Gastrocnemius medialis (tissue), 4 donors: ENCODE measurements around the gene COMMD3. TPM values are rescaled to one million over a fixed set of nuclear protein-coding genes. Genes with fewer than 3 reads are reported as not detected.

Experiments
- ATAC-seq, 2 donors: fragments of 150-250 bp; one replicate each; pipeline ENCODE4 v1.9.1; 2016
- DNase-seq, 2 donors: peaks; one replicate each; pipeline ENCODE4 v3.0.0-alpha.2; 2019
- H3K27ac ChIP-seq, 4 donors: fragments of 200-600 bp; sonication (generic); 1 replicate in 1 of 4; 2 replicates in 3 of 4; pipeline ENCODE4 v1.5.1; 2016 to 2018; ENCODE audit warnings: mild to moderate bottlenecking in 2 of 4, moderate library complexity in 1 of 4
- H3K27me3 ChIP-seq, 3 donors: fragments of 200-600 bp; sonication (generic) in 2 of 3; 1 replicate in 1 of 3; 2 replicates in 2 of 3; pipeline versions ENCODE4 v1.5.1 to v1.6.0; 2016 to 2019; ENCODE audit warnings: mild to moderate bottlenecking in 1 of 3, moderate library complexity in 1 of 3
- H3K36me3 ChIP-seq, 2 donors: fragments of 200-600 bp; sonication (generic) in 1 of 2; one replicate each; pipeline ENCODE4 v1.5.1; 2017 to 2018
- H3K4me1 ChIP-seq, 2 donors: fragments of 200-600 bp; sonication (generic) in 1 of 2; one replicate each; pipeline ENCODE4 v1.5.1; 2016 to 2017; ENCODE audit warnings: mild to moderate bottlenecking in 2 of 2
- H3K4me3 ChIP-seq, 4 donors: fragments of 200-600 bp; sonication (generic) in 3 of 4; 1 replicate in 1 of 4; 2 replicates in 3 of 4; pipeline ENCODE4 v1.5.1; 2016 to 2019; ENCODE audit warnings: mild to moderate bottlenecking in 2 of 4
- H3K9me3 ChIP-seq, 3 donors: fragments of 200-600 bp; sonication (generic) in 2 of 3; 1 replicate in 1 of 3; 2 replicates in 2 of 3; pipeline ENCODE4 v1.5.1; 2016 to 2019
- POLR2A ChIP-seq, 2 donors: fragments of 450-650 bp; IDR thresholded peaks; one replicate each; pipeline ENCODE4 v1.6.1; 2017; ENCODE audit warnings: antibody characterized with exemption in 2 of 2, mild to moderate bottlenecking in 2 of 2, moderate library complexity in 2 of 2
- in situ Hi-C, 4 donors: fragments of 200-750 bp; cut with MboI; loops; one replicate each; pipeline versions ENCODE4 v1.15.0 to v1.8.0; 2017; ENCODE audit warnings: low sequenced_read_pairs in 4 of 4
- intact Hi-C: fragments of 100-400 bp; cut with DNase I; formaldehyde crosslinking; loops from one replicate; pipeline ENCODE4 v1.15.1; 2023; ENCODE audit warnings: low total_unique reads
- total RNA-seq, 4 donors: library from RNA; depleted of rRNA; stranded (reverse); fragments of >200 nt; gene quantifications; one replicate each; pipeline versions ENCODE4 v1.1.0 to v1.2.3, GENCODE V29; 2016
- TF ChIP-seq, protein P1 (sequence below), 5 experiments: fragments of 450-650 bp in 3 of 5; fragments of 200-600 bp in 2 of 5; sonication (generic) in 2 of 5; IDR thresholded peaks in 4 of 5; conservative IDR thresholded peaks in 1 of 5; 1 replicate in 4 of 5; 2 replicates in 1 of 5; pipeline ENCODE4 v1.5.1; 2016 to 2019; ENCODE audit warnings: antibody characterized with exemption in 5 of 5, mild to moderate bottlenecking in 3 of 5, moderate library complexity in 3 of 5

COMMD3 gene
- total RNA-seq, 4 donors from 2014 or later, result 26.8 to 50.9 (median 37.9) TPM

DNA sequence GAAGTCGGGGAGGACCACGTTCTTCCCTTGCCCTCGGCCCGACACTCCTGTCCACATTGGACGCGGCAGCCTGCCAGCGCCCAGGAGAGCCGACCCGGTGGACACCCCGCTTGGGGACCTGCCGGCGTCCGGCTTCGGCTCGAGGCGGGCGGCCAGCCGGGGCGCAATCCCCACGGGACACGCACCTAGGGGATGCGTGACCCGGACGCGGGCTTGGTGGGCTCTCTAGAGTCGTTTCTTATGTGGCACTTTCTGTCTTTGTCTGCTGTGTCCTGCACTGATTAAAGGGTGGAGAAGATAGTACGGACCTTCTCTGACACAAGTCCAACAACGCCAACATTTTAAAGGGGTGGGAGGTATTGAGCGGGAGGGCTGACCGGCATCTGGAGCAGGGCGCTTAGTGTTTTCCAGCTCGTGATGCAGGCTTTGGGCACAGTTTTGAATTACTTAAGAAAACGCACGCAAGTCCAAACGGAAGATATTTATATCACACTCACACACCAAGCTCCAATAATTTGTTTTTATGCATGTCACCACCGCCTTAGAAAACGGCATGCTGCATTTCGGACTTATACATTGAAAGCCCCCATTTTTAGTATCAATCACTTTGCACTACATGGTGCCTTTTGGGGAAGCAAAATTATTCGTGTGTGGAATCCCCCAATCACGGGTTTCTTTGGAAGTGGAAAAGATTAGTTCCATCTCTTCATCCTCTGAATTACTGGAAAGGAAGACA, 25.2 kb downstream of the COMMD3 start:
- Histone ChIP-seq H3K36me3 (no peaks in the 10 kb centered on the region), H3K27me3 (peaks cover 88 to 90% (median 89%) of the 10 kb centered on the region in 3 donors), H3K27ac (peak overlapping the region; percentile 84 to 89 (median 86)), H3K4me3 (peak overlapping the region; percentile 73 to 85 (median 76)), H3K4me1 (peaks cover 5 to 20% of the 10 kb centered on the region in 2 donors), H3K9me3 (no peaks in the 10 kb centered on the region)
- no peak for DNase-seq
- in situ Hi-C loops (no loop called here), intact Hi-C loops (loop anchor here (2.0 to 5.0 kb wide), 3 partner anchors 25 to 109 kb away; partner anchors contain the start of gene COMMD3)
- ATAC-seq, result peak; percentile 36 to 60
- TF ChIP-seq POLR2A (IDR thresholded peaks at IDR 0.05), result no peak
- TF ChIP-seq, protein P1, sequence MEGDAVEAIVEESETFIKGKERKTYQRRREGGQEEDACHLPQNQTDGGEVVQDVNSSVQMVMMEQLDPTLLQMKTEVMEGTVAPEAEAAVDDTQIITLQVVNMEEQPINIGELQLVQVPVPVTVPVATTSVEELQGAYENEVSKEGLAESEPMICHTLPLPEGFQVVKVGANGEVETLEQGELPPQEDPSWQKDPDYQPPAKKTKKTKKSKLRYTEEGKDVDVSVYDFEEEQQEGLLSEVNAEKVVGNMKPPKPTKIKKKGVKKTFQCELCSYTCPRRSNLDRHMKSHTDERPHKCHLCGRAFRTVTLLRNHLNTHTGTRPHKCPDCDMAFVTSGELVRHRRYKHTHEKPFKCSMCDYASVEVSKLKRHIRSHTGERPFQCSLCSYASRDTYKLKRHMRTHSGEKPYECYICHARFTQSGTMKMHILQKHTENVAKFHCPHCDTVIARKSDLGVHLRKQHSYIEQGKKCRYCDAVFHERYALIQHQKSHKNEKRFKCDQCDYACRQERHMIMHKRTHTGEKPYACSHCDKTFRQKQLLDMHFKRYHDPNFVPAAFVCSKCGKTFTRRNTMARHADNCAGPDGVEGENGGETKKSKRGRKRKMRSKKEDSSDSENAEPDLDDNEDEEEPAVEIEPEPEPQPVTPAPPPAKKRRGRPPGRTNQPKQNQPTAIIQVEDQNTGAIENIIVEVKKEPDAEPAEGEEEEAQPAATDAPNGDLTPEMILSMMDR (IDR thresholded peaks at IDR 0.05 in 4 of 5, conservative IDR thresholded peaks at IDR 0.05 in 1 of 5), result no peak

DNA sequence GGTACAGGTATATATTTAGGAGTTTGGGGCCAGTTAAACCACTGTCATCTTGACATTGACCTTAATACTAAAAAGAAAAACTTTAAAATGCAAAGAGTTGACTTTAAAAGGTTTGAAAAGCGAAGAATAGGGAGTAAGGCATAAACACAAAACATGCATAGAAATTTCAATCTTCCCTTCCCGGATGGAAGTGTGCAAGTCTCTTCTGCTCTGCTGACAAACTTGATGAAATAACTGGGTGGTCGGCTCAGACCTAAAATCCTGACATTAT, 25.7 kb downstream of the COMMD3 start:
- H3K36me3 ChIP-seq, result no peaks in the 10 kb centered on the region
- H3K27me3 ChIP-seq, result peaks cover 83 to 90% (median 89%) of the 10 kb centered on the region in 3 donors
- in situ Hi-C loops (no loop called here), intact Hi-C loops (loop anchor here (2.0 to 5.0 kb wide), 3 partner anchors 25 to 110 kb away; partner anchors contain the start of gene COMMD3)
- no peak for DNase-seq
- H3K27ac ChIP-seq, result no peak overlapping the region
- H3K4me1 ChIP-seq, result peaks cover 4 to 15% of the 10 kb centered on the region in 2 donors
- no peaks in the 10 kb centered on the region for H3K9me3 ChIP-seq
- TF ChIP-seq, protein P1 (IDR thresholded peaks at IDR 0.05 in 4 of 5, conservative IDR thresholded peaks at IDR 0.05 in 1 of 5), result no peak
- TF ChIP-seq POLR2A (IDR thresholded peaks at IDR 0.05), result no peak
- ATAC-seq, result no peak
- H3K4me3 ChIP-seq, result peak overlapping the region in 1 of 4 donors; percentile 85

DNA sequence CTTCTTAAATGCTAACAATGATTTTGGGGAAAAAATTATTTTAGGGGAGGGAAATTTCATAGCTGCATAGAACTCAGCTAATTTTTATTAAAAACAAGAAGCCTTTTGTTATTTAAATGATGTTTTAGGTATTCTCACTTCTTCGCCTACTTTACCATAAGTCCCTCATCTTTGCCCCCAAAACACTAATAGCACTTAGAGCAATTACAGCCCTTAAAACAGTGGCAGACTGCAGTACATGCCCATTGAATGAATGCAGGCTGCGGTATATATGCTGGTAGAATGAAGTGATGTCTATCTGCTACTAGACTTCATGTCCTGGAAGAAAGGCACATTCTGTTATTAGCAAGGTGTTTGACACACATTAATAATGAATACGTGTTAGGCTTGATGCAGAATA, 26.2 kb downstream of the COMMD3 start:
- Histone ChIP-seq H3K4me1 (peaks cover 4 to 15% of the 10 kb centered on the region in 2 donors), H3K36me3 (no peaks in the 10 kb centered on the region), H3K9me3 (no peaks in the 10 kb centered on the region), H3K27me3 (peaks cover 78 to 86% (median 84%) of the 10 kb centered on the region in 3 donors), H3K4me3 (no peak overlapping the region), H3K27ac (no peak overlapping the region)
- in situ Hi-C loops (no loop called here), intact Hi-C loops (loop anchor here (5.0 kb wide), 1 partner anchor 110 kb away; no protein-coding TSS in a partner anchor)
- TF ChIP-seq, protein P1 (IDR thresholded peaks at IDR 0.05 in 4 of 5, conservative IDR thresholded peaks at IDR 0.05 in 1 of 5), result no peak
- no peak for TF ChIP-seq POLR2A (IDR thresholded peaks at IDR 0.05)
- DNase-seq (no peak), ATAC-seq (no peak)

DNA sequence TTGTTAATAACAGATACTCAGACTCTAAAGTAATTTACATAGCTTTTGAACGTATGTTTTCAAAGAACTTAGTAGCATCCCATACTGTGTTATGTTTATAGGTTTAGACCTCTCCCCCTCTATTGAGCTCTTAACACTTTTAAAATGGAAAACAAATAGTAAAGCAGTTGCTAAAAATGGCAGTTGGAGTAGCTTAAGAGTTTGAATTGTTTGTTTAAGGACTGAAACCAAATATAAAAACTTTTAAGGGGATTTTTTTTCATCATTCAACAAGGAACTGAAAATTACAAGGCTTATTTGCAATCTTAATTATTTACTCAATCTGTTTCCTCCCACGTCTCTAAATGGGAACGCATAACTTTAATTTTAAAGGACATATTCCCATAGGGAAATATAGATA, 27.5 kb downstream of the COMMD3 start:
- H3K27ac ChIP-seq, result no peak overlapping the region
- H3K27me3 ChIP-seq, result peaks cover 65 to 72% (median 71%) of the 10 kb centered on the region in 3 donors
- ATAC-seq (no peak), DNase-seq (no peak)
- H3K9me3 ChIP-seq, result no peaks in the 10 kb centered on the region
- intact Hi-C loops, result loop anchor here (5.0 kb wide), 1 partner anchor 111 kb away; no protein-coding TSS in a partner anchor
- no peaks in the 10 kb centered on the region for H3K36me3 ChIP-seq
- TF ChIP-seq, protein P1 (IDR thresholded peaks at IDR 0.05 in 4 of 5, conservative IDR thresholded peaks at IDR 0.05 in 1 of 5), result no peak
- TF ChIP-seq POLR2A (IDR thresholded peaks at IDR 0.05), result no peak
- in situ Hi-C loops, result no loop called here
- peaks cover 4 to 15% of the 10 kb centered on the region in 2 donors for H3K4me1 ChIP-seq
- H3K4me3 ChIP-seq, result no peak overlapping the region
